Stimulated activated CD8-positive, alpha-beta memory T cell treated with anti-CD3 and anti-CD28 coated beads, Interleukin-4, amount 100 ng/mL, for 1 hour (primary cell): ENCODE results near the gene RBM7.
A peak's percentile ranks its signal among the peaks of the same experiment; 100 is the strongest.

Source experiments
- DNase-seq, 2 donors: peaks; one replicate each; pipeline ENCODE4 v3.0.0-alpha.2; 2020; ENCODE audit warnings: low read depth in 2 of 2, low spot score in 1 of 2

The RBM7 gene, protein sequence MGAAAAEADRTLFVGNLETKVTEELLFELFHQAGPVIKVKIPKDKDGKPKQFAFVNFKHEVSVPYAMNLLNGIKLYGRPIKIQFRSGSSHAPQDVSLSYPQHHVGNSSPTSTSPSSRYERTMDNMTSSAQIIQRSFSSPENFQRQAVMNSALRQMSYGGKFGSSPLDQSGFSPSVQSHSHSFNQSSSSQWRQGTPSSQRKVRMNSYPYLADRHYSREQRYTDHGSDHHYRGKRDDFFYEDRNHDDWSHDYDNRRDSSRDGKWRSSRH

DNA sequence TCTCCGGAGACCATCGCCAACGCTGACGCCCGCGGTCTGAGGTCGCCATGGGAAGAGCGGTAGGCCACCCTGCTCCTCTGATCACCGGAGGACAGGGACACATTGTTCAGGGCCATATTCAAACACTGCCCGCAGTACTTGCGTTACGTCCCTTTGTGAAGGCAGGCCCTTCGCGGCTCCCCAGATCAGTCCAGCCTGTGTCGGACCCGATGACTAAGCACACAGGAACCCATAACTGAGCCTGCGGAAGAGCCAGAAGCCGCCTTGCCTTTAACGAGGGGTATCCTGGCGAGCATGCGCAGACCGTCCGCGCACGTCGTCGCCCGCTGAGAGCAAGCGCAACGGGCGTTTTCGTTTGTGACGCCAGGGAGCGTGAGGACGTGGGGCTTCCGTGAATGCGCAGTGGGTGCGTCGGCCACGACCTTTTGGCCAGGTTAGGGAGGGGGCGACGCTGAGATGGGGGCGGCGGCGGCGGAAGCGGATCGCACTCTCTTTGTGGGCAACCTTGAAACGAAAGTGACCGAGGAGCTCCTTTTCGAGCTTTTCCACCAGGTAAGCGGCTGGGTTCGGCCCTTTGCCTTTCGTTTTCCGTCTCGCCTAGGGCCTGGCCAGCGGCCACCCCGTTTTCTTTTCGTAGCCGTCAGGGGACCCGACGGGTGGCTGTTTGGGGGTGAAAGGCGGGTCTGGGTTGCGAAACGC, at the start of gene RBM7, which contains the start of gene C11orf71:
Gene RBM7, plus strand, starts transcription at position 451 of the 699 bp plus-strand sequence. Its CDS starts 6 bp downstream, at position 457.
Gene C11orf71, minus strand, starts transcription at position 296 of the 699 bp plus-strand sequence. Its CDS starts 180 bp downstream, at position 116.
- peak; percentile 91 to 99 for DNase-seq

DNA sequence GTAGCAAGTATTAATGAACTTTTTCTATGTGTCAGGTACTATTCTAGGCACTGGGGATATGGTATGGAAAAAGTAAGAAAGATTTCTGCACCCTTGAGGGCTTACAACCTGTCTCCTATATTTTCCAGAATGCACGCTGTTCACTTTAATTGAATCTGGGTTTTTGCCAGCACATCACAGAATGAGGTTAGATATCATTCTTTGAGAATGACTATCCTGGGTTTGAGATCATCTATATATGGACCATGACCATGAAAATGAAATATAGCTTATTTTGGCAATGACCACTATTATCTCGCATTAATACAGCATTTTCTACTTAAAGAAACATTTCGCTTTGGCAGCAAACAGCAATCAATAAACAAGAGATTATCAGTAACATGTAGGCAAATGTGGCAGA, 47.0 kb upstream of the RBM7 start:
- DNase-seq = no peak

DNA sequence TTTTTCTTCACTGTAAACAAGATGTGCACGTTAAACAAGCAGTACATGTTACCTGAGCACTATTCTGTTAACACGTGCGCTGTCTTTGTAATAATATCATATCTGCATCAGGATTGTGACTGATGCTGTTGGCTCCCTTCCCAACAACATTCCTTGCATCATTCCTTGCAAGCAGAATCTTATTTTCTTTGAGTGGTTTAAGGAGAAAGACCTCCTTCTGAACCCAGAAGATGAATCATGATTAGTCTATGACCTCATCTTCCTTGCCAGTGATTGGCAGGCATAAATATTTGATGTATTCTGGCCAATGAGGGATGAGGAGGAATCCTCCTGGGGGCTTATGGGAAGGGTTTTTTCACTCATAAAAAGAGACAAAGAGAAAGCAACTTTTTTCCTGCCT, 46.4 kb upstream of the RBM7 start:
- no peak for DNase-seq

DNA sequence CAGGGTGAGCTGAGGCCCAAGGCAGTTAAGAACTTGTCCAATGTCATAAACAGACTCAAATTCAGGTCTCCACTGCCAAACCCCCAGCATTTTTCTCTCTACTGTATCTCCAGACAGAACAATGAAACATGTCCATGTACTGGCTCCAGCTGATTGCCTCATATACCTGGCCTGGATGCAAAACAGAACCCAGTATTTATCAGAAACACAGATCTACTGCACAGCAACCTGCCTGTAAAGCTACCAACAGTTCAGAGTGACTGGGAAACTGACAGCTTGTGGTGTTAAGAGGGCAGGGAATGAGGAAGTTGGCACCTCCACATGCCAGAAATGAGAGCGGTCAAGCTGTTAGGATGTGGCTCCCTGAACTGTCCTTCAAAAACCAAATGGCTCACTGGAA, 41.8 kb upstream of the RBM7 start:
- no peak for DNase-seq

DNA sequence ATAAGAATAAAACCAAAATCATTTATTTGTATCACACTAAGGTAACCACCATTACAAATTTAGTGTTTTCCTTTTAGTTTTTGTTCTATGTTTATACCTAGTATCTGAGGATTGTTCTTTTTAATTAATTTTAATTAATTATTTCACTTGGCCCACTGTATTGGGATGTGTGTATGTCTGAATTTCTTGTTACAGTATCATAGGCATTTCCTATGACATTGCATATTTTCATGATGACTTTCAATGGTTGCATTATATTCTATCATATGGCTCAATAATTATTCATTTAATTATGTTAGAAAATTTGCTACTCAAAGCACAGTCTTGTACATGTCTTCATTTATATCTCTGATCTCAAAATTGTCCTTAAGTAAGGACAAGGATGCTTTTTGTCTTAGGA, 41.1 kb upstream of the RBM7 start:
- DNase-seq = no peak

DNA sequence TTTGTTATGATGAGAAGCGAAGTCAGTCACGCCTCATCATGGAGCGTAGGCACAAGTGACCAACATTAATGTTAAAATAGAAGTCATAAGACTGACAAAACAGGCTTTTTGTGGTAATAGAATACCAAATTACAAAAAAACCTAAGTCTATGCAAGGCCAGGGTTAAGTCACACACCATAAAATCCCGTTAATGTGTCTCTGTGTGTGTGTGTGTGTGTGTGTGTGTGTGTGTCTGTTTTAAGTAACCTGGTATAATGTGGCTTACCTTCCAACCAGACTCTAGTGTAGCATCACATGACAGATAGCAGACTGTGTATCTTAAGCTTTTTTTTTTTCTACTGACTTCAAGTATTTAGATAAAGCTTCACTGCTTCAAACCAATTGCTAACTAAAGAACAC, 38.1 kb upstream of the RBM7 start:
- DNase-seq = no peak

DNA sequence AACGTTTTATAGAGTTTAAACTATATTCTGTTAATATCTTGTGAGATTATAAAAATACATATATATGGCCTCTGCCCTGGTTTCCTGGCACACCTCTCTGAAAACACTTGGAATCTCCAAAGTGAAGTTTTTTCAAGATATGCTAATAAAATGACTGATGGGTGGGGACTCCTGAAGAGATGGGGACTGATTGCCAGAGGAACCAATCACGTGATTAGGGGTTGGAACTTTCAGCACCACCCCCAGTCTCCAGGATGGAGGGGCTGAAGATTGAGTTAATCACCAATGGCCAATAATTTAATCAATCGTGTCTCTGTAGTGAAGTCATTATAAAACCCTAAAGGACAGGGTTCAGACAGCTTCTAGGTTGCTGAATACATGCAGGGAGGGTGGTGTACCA, 37.5 kb upstream of the RBM7 start:
- no peak for DNase-seq

DNA sequence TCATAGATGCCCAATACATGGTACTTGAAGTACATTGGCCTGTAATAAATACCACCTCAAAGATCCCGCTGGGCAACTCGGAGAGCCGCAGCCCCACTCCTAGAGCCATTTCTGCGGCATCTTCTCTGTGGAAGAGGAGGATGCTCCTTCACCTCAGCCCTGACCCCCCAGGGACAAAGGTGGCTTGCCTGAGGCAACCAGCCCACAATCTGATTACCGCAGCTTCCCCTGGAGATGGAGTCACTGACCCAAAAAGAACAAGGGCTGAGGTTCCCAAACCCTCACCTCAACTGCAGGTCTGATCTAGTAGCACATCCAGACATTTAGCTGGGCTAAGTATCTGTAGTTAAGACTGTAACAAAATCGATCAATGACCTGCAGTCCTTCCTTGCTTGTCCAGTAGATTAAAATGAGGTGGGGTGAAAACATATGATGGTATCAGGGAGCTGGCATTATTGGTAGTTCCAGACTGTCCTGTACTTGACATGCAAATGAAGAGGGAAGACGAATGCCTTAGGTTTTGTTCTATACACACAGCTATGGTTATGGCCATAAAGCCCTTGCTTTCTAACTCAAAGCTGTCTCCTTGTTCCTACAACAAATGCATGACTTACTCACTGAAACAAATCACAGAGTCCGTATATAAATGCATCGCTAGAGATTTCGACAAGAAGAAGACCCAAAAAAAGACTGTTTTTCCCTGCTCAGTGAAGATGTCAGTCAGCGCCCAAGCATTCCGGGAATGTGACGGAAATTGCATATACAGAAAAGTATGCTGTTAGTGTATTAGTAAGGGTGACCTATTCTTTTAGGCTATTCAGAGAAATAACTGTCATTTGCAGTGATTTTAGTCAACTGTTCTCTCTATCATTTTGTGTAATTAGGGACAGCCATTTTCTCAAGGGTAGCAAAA, 33.9 kb upstream of the RBM7 start:
- no peak for DNase-seq

DNA sequence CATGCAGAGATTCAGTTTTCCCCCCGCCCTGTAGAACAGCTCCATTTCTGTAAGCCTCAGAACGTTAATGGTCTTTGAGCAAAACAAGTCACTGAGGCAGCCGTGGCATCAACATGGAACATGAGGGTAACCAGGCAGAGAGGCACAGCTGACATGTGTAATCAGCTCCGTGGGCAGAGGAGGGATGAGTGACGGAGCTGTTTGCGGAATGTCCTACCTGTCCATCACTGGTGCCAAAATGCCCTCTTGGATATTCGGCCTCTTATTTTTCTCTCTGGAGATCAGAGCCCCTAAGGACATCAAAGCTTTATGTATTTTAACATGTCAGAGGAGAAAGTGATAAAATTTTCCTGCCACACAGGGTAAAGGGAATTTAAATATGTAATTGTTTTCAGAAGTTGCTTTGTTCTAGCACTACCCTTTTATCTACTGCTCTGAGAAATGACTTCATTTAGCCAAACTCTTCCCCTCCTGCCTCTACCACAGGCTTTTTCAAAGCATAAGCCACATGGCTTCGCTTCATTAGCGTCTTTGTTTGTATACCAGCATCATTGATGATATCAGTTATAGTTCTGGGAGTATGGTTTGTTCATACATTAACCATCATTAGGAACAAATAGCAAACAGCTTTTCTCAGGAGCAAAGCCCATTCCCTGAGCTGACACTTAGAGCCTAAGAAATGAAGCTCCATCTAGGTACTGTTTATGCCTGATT, 33.1 kb upstream of the RBM7 start:
- no peak for DNase-seq

DNA sequence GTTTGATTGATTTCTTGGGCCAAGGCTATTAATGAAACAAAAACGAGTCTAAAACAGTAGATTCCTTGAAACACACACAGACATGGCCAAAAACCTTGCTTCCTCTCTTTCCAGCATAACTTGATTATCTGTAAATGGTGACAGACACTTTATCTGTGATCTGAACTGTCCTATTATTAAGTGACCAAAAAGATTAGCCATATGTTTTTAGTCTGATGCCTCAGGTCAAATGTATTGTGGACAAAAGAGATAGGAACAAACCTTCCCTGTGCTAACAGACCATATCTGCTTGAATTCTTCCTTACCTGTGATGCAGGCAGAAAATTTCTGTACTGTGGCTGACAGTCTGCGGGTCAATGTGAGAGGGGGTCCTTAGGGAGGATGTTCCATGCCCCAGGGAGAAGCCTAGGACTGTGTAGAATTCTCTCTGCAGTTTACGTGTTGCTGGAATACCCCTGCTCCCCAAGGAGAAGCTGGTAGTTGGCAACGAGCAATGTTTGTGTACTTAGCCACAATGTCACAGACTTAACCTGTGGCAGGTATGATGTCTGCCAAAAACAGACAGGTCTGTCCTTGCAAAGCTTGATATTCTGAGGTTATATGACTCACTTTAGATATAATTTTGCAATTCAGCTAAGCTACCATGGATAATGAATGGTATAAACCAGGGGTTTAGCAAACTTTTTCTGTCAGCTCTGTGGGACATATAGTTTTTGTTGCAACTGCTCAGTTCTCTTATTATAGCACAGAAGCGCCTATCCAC, 31.4 kb upstream of the RBM7 start:
- no peak for DNase-seq

DNA sequence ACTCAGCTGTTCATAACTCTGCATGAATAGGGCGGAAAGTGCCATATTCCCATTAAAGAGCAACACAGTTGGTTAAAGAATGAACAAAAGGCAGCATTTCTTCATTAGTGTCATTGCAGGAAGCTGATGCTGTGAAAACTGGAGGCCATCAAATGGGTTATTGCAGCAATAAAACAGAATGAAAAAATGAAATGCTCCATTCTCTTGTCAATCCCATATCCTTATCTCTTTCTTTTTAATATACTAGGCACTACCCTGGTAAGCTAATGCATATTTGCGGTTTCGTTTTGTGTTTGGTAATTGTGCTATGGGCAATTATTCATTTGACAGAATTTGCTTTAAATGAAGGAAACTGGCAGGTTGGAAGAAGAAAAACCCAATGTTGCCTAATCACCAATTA, 25.4 kb upstream of the RBM7 start:
- no peak for DNase-seq

DNA sequence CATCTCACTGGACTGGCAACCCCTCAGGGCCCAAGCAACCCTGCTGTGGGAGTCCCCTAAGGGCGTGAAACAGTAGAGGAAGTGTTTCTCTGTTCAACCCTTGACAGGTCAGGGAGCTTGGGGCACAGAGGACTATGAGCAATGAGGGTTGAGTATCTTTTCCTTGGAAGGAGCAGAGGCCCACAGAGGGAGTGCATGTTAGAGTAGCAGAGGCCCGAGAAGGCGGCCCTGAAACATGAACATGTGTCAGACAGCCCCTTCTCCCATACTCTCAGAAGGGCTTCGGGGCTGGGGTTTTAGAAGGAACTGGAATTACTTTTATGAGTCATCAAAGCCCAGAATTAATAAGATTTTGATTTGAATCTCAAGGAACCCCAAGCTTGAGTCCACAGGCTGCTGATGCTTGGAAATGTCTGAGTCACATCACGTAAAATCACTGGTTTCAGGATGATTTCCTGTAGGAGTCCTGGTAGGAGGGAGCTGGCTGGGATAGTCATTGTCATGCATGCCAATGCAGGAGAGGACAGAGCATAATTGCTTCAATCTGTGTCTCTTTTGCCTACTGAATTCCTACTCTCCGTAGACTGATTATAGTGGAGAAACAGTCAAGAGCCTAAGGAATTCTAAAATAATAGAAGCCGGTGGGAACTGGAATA, 22.7 kb upstream of the RBM7 start:
- DNase-seq = no peak

DNA sequence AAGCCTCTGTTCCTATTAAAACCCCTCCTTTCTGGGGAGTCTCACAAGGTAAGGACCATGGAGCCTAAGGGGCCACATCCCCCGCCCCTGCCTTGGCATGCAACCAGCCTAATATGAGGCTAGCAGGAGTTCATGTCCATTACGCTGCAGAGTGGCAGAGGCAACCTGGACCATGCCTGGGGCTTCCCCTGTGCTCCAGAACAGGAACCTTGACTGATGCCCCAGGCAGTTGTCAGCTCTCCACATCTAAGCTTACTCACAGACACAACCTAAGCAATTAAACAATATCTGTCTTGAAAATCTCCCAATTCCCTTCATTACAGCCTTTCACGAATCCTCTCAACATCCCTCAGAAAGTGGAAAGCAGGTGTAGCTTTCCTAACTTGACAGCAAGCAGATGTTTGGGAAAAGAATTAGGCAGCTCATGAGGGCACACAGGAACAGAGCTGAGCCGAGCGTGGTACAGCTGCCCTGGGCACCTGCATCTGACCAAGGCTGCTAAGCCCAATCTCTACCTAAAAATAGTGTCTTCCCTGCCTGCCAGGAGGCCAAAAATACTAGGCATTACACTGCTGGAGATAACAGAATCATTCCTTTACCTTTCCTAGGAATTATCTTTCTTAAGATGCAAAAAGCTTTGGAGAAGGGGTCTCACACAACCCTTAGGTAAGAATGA, 20.9 kb upstream of the RBM7 start:
- DNase-seq = no peak

DNA sequence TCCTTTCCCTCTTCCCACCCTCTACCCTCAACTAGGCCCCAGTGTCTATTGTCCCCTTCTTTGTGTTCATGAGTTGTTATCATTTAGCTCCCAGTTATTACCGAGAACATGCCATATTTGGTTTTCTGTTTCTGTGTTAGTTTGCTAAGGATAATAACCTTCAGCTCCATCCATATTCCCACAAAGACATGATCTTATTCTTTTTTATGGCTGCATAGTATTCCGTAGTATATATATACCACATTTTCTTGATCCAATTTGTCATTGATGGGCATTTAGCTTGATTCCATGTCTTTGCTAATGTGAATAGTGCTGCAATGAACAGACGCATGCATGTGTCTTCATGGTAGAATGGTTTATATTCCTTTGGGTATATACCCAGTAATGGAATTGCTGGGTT, 18.0 kb upstream of the RBM7 start:
- no peak for DNase-seq

DNA sequence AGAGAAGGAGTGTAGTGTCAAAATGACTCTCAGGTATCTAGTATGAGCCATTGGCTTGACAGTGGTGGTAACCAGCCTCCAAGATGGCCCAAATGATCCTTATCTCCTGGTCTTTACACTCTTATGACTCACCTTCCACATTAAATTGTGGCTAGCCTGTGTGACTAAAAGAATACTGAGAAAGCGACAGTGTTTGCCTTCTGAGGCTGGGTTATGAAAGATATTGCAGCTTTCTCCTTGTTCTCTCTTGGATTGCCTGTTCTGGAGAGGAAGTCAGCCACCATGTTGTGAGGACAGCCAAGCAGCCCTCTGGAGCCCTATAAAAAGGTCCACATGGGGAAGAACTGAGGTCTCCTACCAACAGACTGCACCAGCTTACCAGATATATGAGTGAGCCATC, 16.0 kb upstream of the RBM7 start:
- no peak for DNase-seq

DNA sequence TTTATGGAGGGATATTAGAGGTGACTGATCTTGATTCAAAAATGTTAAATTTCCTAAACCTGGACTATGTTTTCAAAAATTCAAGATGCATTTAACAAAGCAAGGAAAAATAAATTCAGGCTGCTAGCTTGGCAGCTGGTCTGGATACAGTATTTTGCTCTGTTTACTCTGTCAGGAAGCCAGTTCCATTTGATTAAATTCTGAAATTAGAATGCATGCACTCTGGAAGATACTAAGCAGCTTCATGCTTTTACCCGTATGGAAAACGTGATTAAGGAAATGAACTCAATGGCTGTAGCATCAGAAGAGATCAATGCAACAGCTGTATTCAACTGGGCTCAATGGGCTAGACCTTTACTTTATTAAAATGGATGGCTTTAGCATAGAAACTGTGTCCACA, 14.3 kb upstream of the RBM7 start:
- DNase-seq = no peak

DNA sequence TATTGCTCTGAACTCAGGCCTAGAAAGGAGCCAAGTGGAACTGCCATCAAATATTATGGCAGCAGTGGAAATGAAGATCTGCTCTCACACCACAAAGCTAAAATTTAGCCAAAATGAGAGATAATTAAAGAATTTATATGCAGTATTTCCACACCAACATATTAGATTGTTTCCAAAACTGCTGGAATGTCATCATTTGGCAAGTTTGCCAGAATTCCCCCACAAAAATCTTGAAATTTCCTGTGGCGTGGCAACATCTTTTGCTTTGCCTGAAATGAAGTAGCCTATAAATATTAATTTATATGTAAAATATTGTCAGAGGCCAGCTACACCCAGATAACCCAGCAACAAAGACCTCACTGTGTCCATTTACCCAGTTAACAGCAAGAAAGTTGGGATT, 13.9 kb upstream of the RBM7 start:
- DNase-seq = no peak

DNA sequence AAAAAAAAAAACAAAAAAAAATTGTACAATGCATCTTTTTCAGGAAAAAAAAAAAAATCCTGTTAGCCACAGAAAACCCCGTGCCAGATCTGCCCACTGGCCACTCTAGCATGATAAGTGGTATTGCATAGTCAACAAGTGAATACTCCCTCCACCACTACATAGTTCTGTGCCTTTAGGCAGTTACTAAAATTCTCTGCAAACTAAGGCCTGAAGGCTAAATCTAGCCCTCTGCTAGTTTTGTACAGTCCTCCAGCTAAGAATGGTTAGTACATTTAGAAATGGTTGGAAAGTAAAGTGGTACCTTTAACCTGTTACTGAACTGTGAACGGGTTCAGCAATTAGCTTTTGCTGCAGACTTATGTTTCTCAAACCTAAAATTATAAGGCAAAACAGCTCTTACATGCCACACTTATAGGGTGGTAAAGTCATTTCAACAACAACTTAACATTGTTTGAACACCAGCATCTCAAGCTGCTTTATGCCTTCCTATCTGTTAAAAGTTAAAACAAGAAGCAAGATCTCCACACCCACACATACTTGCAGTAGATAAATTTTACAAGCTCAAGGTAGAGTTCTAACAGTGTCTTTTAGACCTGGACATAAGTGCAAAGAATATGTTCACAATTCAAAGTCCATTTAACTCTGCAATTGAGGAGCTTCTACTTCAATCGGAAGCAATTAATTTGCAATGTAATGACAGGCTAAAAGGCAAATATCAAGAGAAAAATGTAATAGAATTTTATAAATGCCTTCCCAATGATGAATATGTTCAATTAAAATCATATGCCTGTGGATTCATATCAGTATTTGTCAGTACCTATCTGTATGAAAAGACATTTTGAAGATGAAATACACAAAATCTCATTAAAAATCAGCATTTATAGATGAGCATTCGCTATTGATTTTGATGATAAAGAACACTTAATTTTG, 7.5 kb upstream of the RBM7 start:
- no peak for DNase-seq
